ENCODE data around the gene PNPLA5. TPM values are rescaled to one million over a fixed set of nuclear protein-coding genes. Genes with fewer than 3 reads are reported as not detected.

Gene PNPLA5
- total RNA-seq, 1 experiment from 2014 or later, result not detected

DNA sequence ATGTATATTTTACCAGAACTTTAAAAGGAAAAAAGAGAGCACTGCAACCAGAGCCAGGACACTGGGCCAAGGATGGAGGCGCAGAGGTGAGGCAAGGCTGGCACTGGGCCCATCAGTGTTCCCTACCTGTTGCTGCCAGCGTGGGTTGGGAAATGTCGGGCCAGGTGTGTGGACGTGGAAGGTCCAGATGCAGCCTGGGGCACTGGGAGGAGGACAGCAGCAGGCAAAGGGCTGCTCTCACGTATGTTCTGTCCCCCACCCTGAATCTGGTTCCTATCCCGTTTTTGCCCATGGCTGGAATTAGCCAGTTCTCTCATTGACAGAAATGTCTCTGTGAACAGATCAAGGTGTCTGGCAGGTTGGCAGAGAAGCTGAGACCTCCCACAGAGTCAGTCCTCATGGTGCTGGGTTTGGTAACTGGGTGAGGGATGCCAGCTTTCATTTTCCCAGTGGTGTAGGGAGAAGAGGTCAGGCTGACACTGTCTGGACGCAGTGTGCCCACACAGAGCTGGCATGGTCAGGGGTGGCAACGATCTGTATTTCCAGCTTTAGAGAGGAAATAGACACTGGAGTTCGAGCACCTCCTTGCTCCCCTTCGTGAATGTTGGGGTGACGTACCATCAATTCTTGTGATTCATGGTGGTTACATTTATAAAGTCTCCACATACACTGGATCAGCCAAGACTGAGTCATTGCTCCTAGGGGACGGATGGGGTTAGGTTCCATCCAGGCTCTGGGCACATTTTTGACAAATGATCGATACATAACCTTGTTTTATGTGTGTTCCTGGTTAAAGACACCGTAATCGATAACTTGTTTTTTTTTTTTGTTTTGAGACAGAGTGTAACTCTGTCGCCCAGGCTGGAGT is 27.5 kb upstream of the PNPLA5 start:
- peaks cover 14% of the 10 kb centered on the region for H3K4me1 ChIP-seq (ENCODE audit: control insufficient read depth, insufficient read depth, low read length)
- ChIA-PET POLR2A (no interaction called here), CTCF (no interaction called here)
- H3K4me3 ChIP-seq (ENCODE audit: low read depth in 2 of 2, low read length in 2 of 2), result no peak overlapping the region
- H3K36me3 ChIP-seq (ENCODE audit: control insufficient read depth, insufficient read depth, low read length), result no peaks in the 10 kb centered on the region; the same call in 1 of the 2 replicates
- intact Hi-C loops (cut with micrococcal nuclease; ENCODE audit: unreplicated experiment) (no loop called here), in situ Hi-C loops (cut with HindIII; ENCODE audit: low pct_unique_long_range_greater_than_20kb, low sequenced_read_pairs) (no loop called here)
- H3K27me3 ChIP-seq (ENCODE audit: control insufficient read depth, insufficient read depth, low read length), result no peaks in the 10 kb centered on the region
- H3K9me3 ChIP-seq (ENCODE audit: control insufficient read depth, insufficient read depth, low read depth, low read length), result no peaks in the 10 kb centered on the region
- ATAC-seq (no peak), DNase-seq (ENCODE audit: low read depth, low spot score) (no peak)
- TF ChIP-seq TCF7L2 (IDR thresholded peaks at IDR 0.05; ENCODE audit: low read depth, low read length) (no peak), POLR2AphosphoS5 (IDR thresholded peaks at IDR 0.05; ENCODE audit: low read depth, low read length) (no peak), SIN3A (IDR thresholded peaks at IDR 0.05; ENCODE audit: borderline replicate concordance, insufficient read depth, low read depth, low read length) (no peak)
- TF ChIP-seq, protein P1, sequence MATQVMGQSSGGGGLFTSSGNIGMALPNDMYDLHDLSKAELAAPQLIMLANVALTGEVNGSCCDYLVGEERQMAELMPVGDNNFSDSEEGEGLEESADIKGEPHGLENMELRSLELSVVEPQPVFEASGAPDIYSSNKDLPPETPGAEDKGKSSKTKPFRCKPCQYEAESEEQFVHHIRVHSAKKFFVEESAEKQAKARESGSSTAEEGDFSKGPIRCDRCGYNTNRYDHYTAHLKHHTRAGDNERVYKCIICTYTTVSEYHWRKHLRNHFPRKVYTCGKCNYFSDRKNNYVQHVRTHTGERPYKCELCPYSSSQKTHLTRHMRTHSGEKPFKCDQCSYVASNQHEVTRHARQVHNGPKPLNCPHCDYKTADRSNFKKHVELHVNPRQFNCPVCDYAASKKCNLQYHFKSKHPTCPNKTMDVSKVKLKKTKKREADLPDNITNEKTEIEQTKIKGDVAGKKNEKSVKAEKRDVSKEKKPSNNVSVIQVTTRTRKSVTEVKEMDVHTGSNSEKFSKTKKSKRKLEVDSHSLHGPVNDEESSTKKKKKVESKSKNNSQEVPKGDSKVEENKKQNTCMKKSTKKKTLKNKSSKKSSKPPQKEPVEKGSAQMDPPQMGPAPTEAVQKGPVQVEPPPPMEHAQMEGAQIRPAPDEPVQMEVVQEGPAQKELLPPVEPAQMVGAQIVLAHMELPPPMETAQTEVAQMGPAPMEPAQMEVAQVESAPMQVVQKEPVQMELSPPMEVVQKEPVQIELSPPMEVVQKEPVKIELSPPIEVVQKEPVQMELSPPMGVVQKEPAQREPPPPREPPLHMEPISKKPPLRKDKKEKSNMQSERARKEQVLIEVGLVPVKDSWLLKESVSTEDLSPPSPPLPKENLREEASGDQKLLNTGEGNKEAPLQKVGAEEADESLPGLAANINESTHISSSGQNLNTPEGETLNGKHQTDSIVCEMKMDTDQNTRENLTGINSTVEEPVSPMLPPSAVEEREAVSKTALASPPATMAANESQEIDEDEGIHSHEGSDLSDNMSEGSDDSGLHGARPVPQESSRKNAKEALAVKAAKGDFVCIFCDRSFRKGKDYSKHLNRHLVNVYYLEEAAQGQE (IDR thresholded peaks at IDR 0.05; ENCODE audit: insufficient read depth in 1 of 2, low read depth in 2 of 2, low read length in 1 of 2), result no peak
- TF ChIP-seq, protein P2, sequence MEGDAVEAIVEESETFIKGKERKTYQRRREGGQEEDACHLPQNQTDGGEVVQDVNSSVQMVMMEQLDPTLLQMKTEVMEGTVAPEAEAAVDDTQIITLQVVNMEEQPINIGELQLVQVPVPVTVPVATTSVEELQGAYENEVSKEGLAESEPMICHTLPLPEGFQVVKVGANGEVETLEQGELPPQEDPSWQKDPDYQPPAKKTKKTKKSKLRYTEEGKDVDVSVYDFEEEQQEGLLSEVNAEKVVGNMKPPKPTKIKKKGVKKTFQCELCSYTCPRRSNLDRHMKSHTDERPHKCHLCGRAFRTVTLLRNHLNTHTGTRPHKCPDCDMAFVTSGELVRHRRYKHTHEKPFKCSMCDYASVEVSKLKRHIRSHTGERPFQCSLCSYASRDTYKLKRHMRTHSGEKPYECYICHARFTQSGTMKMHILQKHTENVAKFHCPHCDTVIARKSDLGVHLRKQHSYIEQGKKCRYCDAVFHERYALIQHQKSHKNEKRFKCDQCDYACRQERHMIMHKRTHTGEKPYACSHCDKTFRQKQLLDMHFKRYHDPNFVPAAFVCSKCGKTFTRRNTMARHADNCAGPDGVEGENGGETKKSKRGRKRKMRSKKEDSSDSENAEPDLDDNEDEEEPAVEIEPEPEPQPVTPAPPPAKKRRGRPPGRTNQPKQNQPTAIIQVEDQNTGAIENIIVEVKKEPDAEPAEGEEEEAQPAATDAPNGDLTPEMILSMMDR (IDR thresholded peaks at IDR 0.05), result no peak
- no TSS peak for BruUV-seq (replicated peaks)
- H3K27ac ChIP-seq (ENCODE audit: low read length), result no peak overlapping the region

DNA sequence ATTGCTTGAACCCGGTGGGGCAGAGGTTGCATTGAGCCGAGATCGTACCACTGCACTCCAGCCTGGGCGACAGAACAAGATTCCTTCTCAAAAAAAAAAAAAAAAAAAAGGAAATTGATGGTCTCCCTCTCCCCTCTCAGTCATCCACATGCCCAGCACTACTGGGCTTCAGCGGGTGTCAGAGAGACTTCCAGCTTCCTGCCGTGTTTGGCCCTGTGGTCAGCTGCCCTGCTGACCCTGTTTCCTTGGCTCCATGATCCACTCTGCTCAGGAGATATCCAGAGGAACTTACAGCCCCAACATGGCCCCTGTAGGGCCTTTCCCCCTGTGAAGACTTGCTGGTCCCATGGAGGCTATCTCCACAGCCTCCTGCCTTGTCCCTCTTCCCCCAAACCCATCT is 25.7 kb upstream of the PNPLA5 start:
- H3K36me3 ChIP-seq (ENCODE audit: control insufficient read depth, insufficient read depth, low read length), result no peaks in the 10 kb centered on the region
- H3K9me3 ChIP-seq (ENCODE audit: control insufficient read depth, insufficient read depth, low read depth, low read length), result no peaks in the 10 kb centered on the region
- TF ChIP-seq SIN3A (IDR thresholded peaks at IDR 0.05; ENCODE audit: borderline replicate concordance, insufficient read depth, low read depth, low read length) (no peak), TCF7L2 (IDR thresholded peaks at IDR 0.05; ENCODE audit: low read depth, low read length) (no peak), POLR2AphosphoS5 (IDR thresholded peaks at IDR 0.05; ENCODE audit: low read depth, low read length) (no peak)
- TF ChIP-seq, protein P2 (IDR thresholded peaks at IDR 0.05), result no peak
- TF ChIP-seq, protein P1 (IDR thresholded peaks at IDR 0.05; ENCODE audit: insufficient read depth in 1 of 2, low read depth in 2 of 2, low read length in 1 of 2), result no peak
- no peak overlapping the region for H3K4me3 ChIP-seq (ENCODE audit: low read depth in 2 of 2, low read length in 2 of 2)
- peaks cover 11% of the 10 kb centered on the region for H3K4me1 ChIP-seq (ENCODE audit: control insufficient read depth, insufficient read depth, low read length)
- no TSS peak for BruUV-seq (replicated peaks)
- intact Hi-C loops (cut with micrococcal nuclease; ENCODE audit: unreplicated experiment), result no loop called here
- ChIA-PET POLR2A (no interaction called here), CTCF (no interaction called here)
- H3K27me3 ChIP-seq (ENCODE audit: control insufficient read depth, insufficient read depth, low read length), result no peaks in the 10 kb centered on the region
- in situ Hi-C loops (cut with HindIII; ENCODE audit: low pct_unique_long_range_greater_than_20kb, low sequenced_read_pairs), result no loop called here
- DNase-seq (ENCODE audit: low read depth, low spot score) (no peak), ATAC-seq (no peak)
- no peak overlapping the region for H3K27ac ChIP-seq (ENCODE audit: low read length)

All from Panc1 (cell line).